ENCODE results near the gene TXNRD2.
A peak's percentile ranks its signal among the peaks of the same experiment; 100 is the strongest.

The TXNRD2 gene

DNA sequence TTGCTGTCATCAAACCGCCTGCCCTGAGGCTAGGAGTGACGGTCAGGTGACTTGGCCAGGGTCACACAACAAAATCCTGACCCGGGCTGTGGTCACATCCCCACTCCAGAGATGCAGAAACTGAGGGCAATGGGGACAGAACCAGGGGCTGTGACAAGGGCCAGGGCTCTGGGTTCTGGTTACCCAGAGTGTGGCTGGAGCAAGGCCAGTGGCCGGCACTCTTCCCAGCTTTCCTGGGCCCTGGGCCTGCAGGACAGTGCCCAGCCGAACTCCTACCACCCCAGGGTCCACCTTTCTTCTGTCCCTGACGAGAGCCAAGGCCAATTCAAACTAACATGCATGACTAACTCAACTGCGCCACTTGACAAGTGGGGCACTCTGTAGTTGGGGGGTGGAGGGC lies 39.1 kb upstream of the TXNRD2 start:
- FAIRE-seq (no peak), DNase-seq (ENCODE audit: low spot score) (no peak)

DNA sequence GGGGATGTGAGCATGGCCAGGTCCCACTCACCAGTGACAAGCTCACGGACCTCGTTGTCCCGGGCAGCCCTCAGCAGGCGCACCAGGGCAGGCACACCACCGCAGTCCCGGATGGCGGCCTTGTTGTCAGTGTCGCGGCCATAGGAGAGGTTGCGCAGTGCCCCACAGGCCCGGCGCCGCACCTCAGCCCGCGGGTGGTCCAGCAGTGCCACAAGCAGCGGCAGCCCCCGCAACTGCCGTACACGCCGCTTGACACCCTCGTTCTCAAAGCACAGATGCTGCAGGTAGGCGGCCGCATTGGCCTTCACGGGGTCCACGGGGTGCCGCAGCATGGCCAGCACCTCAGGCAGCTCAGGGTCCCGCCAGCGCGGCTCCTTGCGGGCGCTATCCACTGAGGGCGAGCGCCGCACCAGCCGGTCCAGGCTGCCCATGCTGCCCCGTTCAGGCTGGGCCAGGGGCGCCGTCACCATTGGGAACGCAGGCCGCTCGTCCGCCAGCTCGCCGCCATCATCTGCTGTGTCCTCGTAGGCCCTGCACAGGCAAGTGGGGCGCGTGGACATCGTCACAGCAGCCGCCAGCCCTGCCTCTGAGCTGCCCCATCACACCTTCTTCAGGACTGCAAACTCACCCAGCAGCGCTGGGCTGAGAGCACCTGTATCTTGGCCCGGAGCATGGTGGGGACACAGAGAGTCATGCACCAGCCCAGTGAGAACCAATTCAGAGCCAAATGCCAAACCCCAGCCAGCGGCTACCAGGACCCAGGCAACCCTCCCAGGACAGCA lies 38.3 kb upstream of the TXNRD2 start:
- FAIRE-seq: no peak
- no peak for DNase-seq (ENCODE audit: low spot score)

GRCh38 chr22:19978748-19979147 lies 37.1 kb upstream of the TXNRD2 start:
- DNase-seq (ENCODE audit: low spot score): no peak
- peak; percentile 55 for FAIRE-seq

DNA sequence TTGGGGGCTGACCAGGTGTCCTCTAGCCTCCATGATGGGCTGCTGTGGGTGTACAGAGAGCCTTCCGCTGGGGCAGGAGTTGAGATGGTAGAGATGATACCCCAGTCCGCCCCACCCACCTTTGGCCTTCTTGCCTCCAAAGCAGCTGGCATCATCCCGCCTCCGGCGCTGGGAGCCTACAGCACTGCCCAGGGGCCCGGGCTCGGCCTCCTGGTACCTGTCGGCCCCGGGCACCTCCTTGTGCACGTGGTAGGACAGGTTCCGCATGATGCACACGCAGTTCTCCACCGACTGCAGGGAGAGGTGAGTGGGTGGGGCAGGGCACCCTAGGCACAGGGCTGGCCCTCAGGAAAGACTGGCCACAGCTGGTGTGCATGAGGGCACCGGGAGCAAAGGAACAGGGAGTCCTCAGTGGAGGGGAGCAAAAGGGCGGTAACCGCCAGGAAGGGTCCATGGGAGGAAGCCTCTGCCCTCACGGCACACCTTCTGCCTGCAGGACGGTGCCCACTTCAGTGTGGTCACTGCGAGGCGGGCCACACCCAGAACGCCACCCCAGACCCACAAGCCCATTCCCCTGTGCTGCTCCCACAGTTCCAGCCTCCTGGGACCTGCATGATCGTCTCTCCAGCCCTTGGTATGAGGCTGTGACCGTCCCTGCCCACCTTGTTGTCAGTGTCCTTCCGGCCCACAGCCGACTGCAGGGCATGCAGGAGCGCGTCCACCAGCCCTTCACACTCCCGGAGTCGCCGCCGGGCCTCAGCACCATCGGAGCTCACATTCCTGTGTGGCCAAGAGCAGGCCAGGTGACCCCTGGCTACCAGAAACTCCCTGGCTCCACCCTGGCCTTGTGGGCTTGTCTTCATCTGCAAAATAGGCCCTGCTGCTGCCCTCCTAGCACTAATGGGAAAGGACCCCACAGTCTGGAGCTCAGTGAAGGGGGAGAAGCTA lies 36.0 kb upstream of the TXNRD2 start:
- FAIRE-seq (peak; percentile 53), DNase-seq (ENCODE audit: low spot score) (no peak)

DNA sequence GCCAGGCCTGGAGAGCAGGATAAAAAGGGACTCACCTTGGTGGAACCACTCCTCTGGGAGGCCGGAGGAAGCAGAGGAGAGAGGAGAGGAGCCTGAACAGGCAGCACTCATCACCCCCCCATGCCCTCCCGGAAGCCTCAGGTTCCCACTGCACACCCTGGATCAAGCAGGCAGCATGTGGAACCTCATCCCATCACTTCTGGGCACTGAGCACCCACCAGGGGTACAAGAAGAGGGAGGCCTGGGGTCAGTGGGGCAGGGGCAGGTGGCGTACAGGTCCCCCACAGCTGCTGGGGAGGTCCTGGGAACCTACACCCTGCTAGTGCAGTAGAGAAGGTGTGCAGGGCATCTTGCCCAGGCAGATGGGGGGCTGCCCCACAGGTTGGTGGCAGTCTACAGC lies 35.1 kb upstream of the TXNRD2 start:
- FAIRE-seq: peak; percentile 20
- DNase-seq (ENCODE audit: low spot score): no peak

DNA sequence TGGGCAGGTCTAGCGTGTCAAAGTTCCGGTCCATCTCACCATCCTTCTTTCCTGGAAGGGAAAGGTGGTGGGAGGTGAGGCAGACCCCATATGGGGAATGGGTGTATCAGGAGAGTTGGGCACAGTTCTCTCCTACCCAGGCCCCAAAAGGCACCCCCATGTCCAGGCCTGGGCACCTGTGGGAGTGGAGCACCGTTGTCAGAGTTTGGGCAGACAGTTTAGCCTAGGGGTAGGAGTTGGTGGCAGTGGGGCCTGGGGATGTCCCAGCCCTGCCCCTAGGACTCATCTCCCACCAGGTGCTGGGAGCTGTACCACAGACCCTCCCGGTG lies 34.1 kb upstream of the TXNRD2 start:
- DNase-seq (ENCODE audit: low spot score): no peak
- no peak for FAIRE-seq

DNA sequence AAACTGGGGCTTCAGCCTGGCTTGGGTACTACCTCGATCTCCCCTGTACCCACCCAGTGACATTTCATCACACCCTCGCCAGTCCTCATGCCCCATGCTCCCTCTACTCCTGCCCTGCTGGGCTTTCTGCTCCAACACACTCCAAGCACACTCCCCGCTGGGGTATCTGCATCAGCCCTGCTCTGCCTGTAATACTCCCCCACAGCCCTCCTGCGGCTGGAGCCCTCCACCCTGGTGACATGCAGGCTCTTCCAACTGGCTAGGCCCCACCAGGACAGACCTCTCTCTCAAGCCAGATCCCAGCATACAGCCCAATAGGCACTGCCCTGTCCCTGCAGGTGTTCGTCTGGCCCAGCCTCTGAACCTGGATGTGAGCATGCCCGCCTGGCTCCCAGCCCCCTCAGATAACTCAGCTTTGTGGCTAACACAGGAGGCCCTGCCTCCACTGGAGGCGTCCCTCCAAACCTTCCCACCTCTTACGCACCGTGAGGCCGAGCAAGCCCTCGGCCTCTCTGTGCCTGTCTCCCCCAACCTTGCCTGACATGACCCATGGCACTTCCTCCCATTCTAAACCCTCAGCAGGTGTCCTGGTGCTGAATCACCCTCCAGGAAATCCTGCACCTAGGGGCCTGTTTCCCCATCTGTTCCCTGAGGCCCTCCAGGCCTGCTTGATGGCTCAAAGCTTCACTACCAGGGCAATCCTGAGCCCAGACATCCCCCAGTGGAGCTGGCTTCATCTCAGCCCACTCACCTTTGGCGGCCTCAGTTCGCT lies 33.5 kb upstream of the TXNRD2 start:
- FAIRE-seq (peak; percentile 40), DNase-seq (ENCODE audit: low spot score) (no peak)

DNA sequence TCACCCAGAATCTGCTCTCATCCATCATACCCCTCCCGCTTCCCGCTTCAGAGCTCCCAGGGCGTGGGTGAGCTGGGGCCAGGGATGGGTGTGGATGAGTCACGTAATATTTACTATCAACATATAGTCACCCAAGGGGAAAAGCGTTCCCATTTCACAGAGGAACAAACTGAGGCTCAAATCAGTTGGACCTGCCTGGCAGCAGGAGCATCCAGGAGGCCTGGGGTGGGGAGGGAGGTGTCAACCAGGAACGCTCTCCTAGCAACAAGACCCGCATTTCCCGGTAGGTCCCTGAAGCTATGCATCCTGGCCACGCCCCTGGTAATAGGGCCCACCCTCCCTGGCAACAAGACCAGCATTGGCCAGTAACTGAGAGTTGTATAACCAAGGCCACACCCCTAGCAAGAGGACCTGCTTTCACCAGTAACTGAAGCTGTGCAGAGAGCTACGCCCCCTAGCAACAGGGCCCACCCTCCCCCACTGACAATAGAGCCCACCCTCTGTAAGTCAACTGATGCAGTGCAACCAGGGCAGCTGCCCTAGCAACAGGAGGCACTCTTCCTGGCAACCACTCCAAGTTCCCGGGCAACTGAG lies 32.7 kb upstream of the TXNRD2 start:
- FAIRE-seq (no peak), DNase-seq (ENCODE audit: low spot score) (peak; percentile 42)

DNA sequence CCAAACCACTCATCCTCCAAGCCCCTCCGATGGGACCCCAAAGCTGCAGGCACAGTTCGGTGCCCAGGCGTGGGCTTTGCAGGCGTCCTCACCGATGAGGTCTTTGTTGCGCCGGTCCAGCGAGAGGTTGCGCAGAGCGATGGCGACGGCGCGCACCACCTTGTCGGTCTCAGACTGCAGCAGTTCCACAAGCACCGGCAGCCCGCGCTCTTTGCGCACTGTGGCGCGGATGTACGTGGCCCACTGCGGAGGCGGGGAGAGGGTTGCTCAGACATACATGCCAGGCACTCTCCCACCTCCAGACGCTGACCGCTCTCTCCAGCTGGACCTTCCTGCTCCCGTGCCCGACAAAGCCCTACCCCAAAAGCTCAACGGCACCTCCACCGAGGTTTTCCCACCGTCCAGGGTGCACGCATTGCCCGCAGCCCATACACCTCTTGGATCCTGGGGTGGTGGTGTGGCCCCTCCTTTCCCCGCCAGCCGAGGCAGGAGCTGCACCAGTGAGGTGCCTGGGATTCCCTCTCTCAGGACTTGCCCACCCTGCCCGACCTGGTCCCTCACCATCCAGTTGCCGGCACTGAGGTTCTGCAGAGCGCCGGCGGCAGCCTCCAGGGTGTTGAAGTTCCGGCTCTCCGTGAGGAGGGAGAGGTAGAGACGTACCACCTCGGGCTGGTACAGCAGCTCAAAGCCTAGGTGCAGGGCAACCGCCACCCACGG lies 32.1 kb upstream of the TXNRD2 start:
- DNase-seq (ENCODE audit: low spot score): no peak
- FAIRE-seq: no peak

DNA sequence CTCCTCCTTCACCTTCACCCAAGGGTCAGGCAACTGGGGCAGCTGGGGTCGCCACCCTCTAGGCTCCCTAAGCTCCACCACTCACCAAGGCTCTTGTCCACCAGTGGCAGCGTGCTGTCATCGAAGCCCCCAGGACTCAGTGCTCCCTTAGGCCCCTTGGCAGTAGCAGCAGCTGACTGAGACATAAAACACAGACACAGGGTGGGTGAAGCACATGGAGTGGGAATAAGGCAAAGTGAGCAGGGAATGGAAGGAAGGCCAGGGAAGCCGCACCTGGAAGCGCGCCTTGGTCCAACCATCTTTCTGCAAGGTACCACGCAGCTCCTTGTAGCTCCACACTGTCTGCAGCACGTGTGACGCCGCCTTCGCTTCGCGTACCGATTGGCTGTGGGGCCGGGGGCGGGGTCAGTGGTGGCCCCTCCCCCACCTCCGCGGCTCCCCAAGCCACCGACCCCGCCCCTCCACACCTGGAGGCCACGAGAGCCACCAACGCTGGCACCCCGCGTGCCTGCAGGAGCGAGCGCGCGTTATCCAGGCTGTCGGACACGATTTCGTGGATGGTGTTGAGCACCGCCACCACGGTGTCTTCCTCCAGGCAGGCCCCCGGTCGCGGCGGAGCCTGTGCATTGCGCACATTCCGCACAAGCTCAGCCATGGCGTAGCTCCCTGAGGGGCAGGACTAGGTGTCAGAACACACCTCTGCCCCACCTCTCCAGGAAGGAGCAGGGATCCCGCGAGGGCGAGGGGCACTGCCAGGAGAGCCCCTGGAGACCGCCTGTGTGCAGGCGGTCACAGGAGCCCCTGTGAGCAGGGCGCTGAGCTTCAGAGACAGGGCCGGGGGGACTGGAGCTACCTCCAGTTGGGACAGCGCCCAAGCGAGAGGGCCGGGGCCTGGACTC lies 31.3 kb upstream of the TXNRD2 start:
- DNase-seq (ENCODE audit: low spot score) (no peak), FAIRE-seq (peak; percentile 71)

- no peak for FAIRE-seq
Observed at GRCh38 chr22:19972251-19972650, 30.6 kb upstream of the TXNRD2 start.

DNA sequence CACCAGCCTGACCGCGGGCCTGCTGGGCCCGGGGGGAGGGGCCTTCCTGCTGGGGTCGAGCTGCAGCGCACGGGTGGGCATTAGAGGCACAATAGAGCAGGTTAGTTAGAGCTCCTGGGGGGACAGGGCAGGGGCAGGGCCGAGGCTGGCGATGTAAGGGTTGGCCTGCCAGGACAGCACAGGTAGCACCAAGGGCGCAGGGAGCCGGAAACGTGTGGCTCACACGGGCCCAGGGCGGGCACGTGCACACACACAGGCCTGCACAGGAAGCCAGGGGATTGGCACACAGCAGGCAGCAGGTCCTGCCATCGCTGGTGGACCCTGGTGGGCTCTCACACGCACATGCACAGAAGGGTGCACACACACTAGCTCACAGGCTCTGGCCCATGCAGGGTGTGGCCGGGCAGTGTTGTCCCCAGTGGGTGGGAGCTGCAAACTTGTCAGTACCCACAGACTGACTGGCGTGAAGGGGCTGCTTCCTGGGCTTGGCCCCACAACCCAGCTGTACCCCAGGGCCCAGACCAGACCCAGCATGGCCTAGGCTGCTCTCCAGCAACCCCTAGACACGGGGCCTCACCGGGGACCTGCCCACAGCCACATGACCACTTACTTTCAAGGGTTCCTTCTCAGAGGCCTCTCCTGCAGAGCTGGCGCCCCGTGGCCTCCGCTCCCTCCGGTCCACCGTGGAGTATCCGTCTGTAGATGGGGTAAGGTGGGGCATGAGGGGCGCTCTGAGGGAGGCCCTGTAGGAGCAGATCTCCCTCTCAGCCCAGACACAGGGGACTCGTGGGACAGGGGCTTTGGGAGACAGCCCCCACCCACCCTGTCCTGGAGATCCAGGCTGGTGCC lies 29.9 kb upstream of the TXNRD2 start:
- peak; percentile 30 for FAIRE-seq
- DNase-seq (ENCODE audit: low spot score): no peak

More at GRCh38 chr22:19972251-19972650, 30.6 kb upstream of the TXNRD2 start:
- no peak for DNase-seq (ENCODE audit: low spot score)

DNA sequence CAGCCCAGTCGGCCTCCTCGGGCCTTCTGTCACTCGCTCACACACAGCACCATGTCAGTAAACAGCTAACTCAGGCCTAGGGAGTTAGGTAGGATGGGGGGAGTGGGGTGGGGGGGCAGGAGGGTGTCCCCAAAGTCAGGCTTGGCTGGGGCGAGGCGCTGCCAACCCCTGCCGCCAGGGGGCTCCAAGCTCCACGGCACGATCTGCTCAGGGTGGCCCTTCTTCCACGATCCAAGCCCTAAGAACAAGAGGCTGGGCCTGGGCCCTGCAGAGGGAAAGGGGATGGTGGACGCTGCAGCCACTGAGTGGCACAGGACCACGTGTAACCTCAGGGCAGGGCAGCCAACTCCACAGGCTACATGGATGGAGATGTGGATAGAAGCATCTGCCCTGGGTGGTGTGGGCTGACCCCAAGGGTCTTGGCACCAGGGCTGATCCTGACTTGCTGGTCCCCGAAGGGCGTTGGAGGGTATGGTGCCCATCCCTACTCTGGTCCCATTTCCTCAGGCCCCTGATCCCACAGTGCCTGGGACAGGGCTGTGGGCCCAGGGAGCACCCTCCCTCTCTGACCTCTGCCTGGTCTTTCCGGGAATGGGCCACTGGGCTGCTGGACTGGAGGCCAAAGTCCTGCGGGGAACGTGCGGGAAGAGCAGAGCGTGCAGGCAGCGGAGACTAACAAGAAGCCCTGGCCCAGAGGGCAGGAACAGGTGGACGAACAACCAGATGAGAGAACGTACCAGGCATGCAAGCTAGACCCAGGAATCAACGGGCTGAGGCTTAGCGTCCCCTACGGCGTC lies 29.1 kb upstream of the TXNRD2 start:
- DNase-seq (ENCODE audit: low spot score) (peak; percentile 77), FAIRE-seq (peak; percentile 40)

GRCh38 chr22:19970031-19970478 lies 28.4 kb upstream of the TXNRD2 start:
- FAIRE-seq: no peak
- no peak for DNase-seq (ENCODE audit: low spot score)

- DNase-seq (ENCODE audit: low spot score) (no peak), FAIRE-seq (no peak)
Observed at GRCh38 chr22:19969141-19969928, 27.7 kb upstream of the TXNRD2 start.

- no peak for FAIRE-seq
Observed at GRCh38 chr22:19968450-19968891, 26.9 kb upstream of the TXNRD2 start.

GRCh38 chr22:19967850-19968449 lies 26.3 kb upstream of the TXNRD2 start:
- DNase-seq (ENCODE audit: low spot score): no peak
- no peak for FAIRE-seq

More at GRCh38 chr22:19968450-19968891, 26.9 kb upstream of the TXNRD2 start:
- DNase-seq (ENCODE audit: low spot score): no peak
